B cell (primary cell): ENCODE measurements around the gene MIS18BP1. TPM values are rescaled to one million over a fixed set of nuclear protein-coding genes. Genes with fewer than 3 reads are reported as not detected.

Source experiments
- ATAC-seq: fragments of 200-7000 bp; cut with Tn5 transposase; one replicate; pipeline ENCODE4 v1.10.0; 2021; ENCODE audit warnings: low read depth, mild to moderate bottlenecking, moderate number of reproducible peaks, moderate library complexity
- CTCF ChIA-PET: fragments of 350-600 bp; sonication (Branson Sonifier 250); formaldehyde crosslinking; loops from one replicate; lab custom pipeline; 2021; ENCODE audit warnings: antibody characterized with exemption, inconsistent platforms; lab: Charles Lee
- POLR2A ChIA-PET: fragments of 350-600 bp; sonication (Branson Sonifier 250); formaldehyde crosslinking; loops from one replicate; lab custom pipeline; 2021; ENCODE audit warnings: antibody characterized with exemption; lab: Charles Lee
- DNase-seq: peaks from one replicate; pipeline ENCODE4 v3.0.0; 2013
- H2AFZ ChIP-seq: 2 replicates; pipeline ENCODE4 v1.6.1; 2012; ENCODE audit warnings: mild to moderate bottlenecking, low read depth, low read length; ENCODE audit not compliant: insufficient read depth, poor library complexity, severe bottlenecking
- H3K27ac ChIP-seq, 2 donors: 1 replicate in 1 of 2; 2 replicates in 1 of 2; pipeline ENCODE4 v1.5.1; 2012 to 2013; ENCODE audit warnings: low read length in 2 of 2, mild to moderate bottlenecking in 2 of 2, moderate library complexity in 1 of 2
- H3K27me3 ChIP-seq, 4 experiments: fragments of 200-600 bp in 1 of 4; sonication (generic) in 1 of 4; replicated peaks in 1 of 4; 1 replicate in 2 of 4; 2 replicates in 2 of 4; pipeline versions ENCODE4 v1.6.1 to v1.7.0; 2013 to 2016; ENCODE audit warnings: low read length in 3 of 4, mild to moderate bottlenecking in 2 of 4, mixed read lengths in 1 of 4, moderate library complexity in 1 of 4; ENCODE audit not compliant: insufficient read depth in 4 of 4, control insufficient read depth in 3 of 4; ENCODE audit errors: control extremely low read depth in 1 of 4
- H3K36me3 ChIP-seq, 2 experiments: replicated peaks in 1 of 2; 1 replicate in 1 of 2; 2 replicates in 1 of 2; pipeline versions ENCODE4 v1.6.1 to v1.7.1; 2013; ENCODE audit warnings: low read length in 1 of 2; ENCODE audit not compliant: insufficient read depth in 2 of 2, control insufficient read depth in 1 of 2; ENCODE audit errors: control extremely low read depth in 1 of 2, extremely low read depth in 1 of 2
- H3K4me1 ChIP-seq, 2 donors: fragments of 200-600 bp in 1 of 2; sonication (generic) in 1 of 2; 1 replicate in 1 of 2; 2 replicates in 1 of 2; pipeline versions ENCODE4 v1.5.1 to v1.6.1; 2013 to 2017; ENCODE audit warnings: low read length in 2 of 2; ENCODE audit not compliant: control insufficient read depth in 2 of 2, insufficient read depth in 2 of 2
- H3K4me2 ChIP-seq: replicated peaks from 2 replicates; pipeline ENCODE3; 2012; ENCODE audit warnings: mild to moderate bottlenecking, low read depth, low read length; ENCODE audit not compliant: poor library complexity, severe bottlenecking
- H3K4me3 ChIP-seq, 5 experiments: fragments of 200-600 bp in 1 of 5; sonication (generic) in 1 of 5; 1 replicate in 3 of 5; 2 replicates in 2 of 5; pipeline versions ENCODE4 v1.5.1 to v1.7.0; 2011 to 2016; ENCODE audit warnings: low read length in 4 of 5, mild to moderate bottlenecking in 4 of 5, low read depth in 2 of 5, control low read depth in 1 of 5, moderate library complexity in 1 of 5; ENCODE audit not compliant: insufficient read depth in 1 of 5; ENCODE audit errors: control extremely low read depth in 1 of 5, extremely low read depth in 1 of 5
- H3K79me2 ChIP-seq: fragments of 200-600 bp; sonication (generic); one replicate; pipeline ENCODE4 v1.6.0; 2016; ENCODE audit warnings: low read length; ENCODE audit not compliant: control insufficient read depth, insufficient read depth
- H3K9ac ChIP-seq: fragments of 200-600 bp; sonication (generic); 2 replicates; pipeline ENCODE4 v1.6.1; 2017; ENCODE audit warnings: mild to moderate bottlenecking, low read length, moderate library complexity
- H3K9me3 ChIP-seq, 3 donors: one replicate each; pipeline versions ENCODE4 v1.6.1 to v1.7.1; 2013; ENCODE audit warnings: low read length in 2 of 3; ENCODE audit not compliant: control insufficient read depth in 2 of 3, insufficient read depth in 1 of 3; ENCODE audit errors: control extremely low read depth in 1 of 3
- H4K20me1 ChIP-seq: 2 replicates; pipeline ENCODE4 v1.6.0; 2012; ENCODE audit warnings: mild to moderate bottlenecking, low read length; ENCODE audit not compliant: insufficient read depth, control insufficient read depth, poor library complexity, severe bottlenecking
- H3K27ac Mint-ChIP-seq: one replicate; pipeline ENCODE4 v1.8.0; 2021; ENCODE audit warnings: mixed read lengths
- H3K27me3 Mint-ChIP-seq: one replicate; pipeline ENCODE4 v1.8.0; 2021; ENCODE audit warnings: mixed read lengths
- H3K4me1 Mint-ChIP-seq: one replicate; pipeline ENCODE4 v1.8.0; 2021; ENCODE audit warnings: mixed read lengths
- H3K4me3 Mint-ChIP-seq: one replicate; pipeline ENCODE4 v1.8.0; 2021; ENCODE audit warnings: mixed read lengths
- H3K9me3 Mint-ChIP-seq: one replicate; pipeline ENCODE4 v1.8.0; 2022; ENCODE audit warnings: mixed read lengths; ENCODE audit not compliant: insufficient read depth
- CTCF ChIP-seq: fragments of 200-600 bp; IDR thresholded peaks from one replicate; pipeline ENCODE4 v1.8.0; 2022; ENCODE audit warnings: antibody characterized with exemption, mild to moderate bottlenecking
- EZH2 ChIP-seq: IDR thresholded peaks from 2 replicates; pipeline ENCODE4 v1.6.1; 2012; ENCODE audit warnings: borderline replicate concordance, low read depth, mild to moderate bottlenecking, moderate library complexity, low read length; ENCODE audit not compliant: insufficient read depth, poor library complexity, severe bottlenecking
- WGBS: methylation state at CpG from one replicate; pipeline ENCODE4 v1.1.5; 2013; ENCODE audit warnings: missing lambda C conversion rate; ENCODE audit not compliant: insufficient coverage; 5-methylcytosine and 5-hydroxymethylcytosine counted together
- intact Hi-C: fragments of 100-400 bp; cut with micrococcal nuclease; formaldehyde crosslinking; loops from one replicate; pipeline ENCODE4 v1.10.0; 2022
- polyA plus RNA-seq: library from polyadenylated mRNA; depleted of rRNA; stranded (reverse); fragments of >200 nt; gene quantifications from 2 replicates; pipeline ENCODE4 v1.2.3, GENCODE V29; 2012
- total RNA-seq, 2 donors: library from RNA; stranded (reverse); fragments of 120-200 nt in 1 of 2; gene quantifications; 1 replicate in 1 of 2; 2 replicates in 1 of 2; pipeline versions ENCODE4 v1.2.3 to v1.2.4, GENCODE V29; 2013 to 2022

The MIS18BP1 gene
- total and polyA plus RNA-seq, 2 donors (not counting 1 experiment from before 2014, with no cell fraction given): 30.0 to 92.5 TPM

- Mint-ChIP-seq H3K4me1 (no peaks in the 10 kb centered on the region), H3K27me3 (peaks cover 24% of the 10 kb centered on the region), H3K4me3 (no peak overlapping the region), H3K9me3 (no peaks in the 10 kb centered on the region), H3K27ac (no peak overlapping the region)
- DNase-seq: no peak
- intact Hi-C loops: no loop called here
- ChIA-PET CTCF (no interaction called here), POLR2A (no interaction called here)
- H3K9ac ChIP-seq: no peak overlapping the region
- no peaks in the 10 kb centered on the region for H3K79me2 ChIP-seq
- no peak overlapping the region for H2AFZ ChIP-seq
- H3K27me3 ChIP-seq: peaks cover 0 to 3% (median 0%) of the 10 kb centered on the region in 4 experiments
- no peaks in the 10 kb centered on the region for H3K4me1 ChIP-seq
- no peaks in the 10 kb centered on the region for H3K36me3 ChIP-seq
- ATAC-seq: no peak
- no peak overlapping the region for H3K27ac ChIP-seq
- no peak overlapping the region for H3K4me3 ChIP-seq
- H3K9me3 ChIP-seq: no peaks in the 10 kb centered on the region
- H4K20me1 ChIP-seq: no peaks in the 10 kb centered on the region
- TF ChIP-seq EZH2 (no peak), CTCF (no peak)
- no peak overlapping the region for H3K4me2 ChIP-seq
Measured at GRCh38 chr14:45290547-45290946, 37.5 kb upstream of the MIS18BP1 start.

GRCh38 chr14:45287610-45288009 is 34.6 kb upstream of the MIS18BP1 start:
- Histone ChIP-seq H3K27me3 (peaks cover 0 to 6% (median 2%) of the 10 kb centered on the region in 4 experiments), H3K4me2 (no peak overlapping the region), H3K9me3 (peaks cover 0 to 5% (median 0%) of the 10 kb centered on the region in 3 donors), H3K36me3 (no peaks in the 10 kb centered on the region), H3K9ac (no peak overlapping the region), H3K27ac (no peak overlapping the region), H2AFZ (no peak overlapping the region), H3K79me2 (no peaks in the 10 kb centered on the region), H3K4me1 (no peaks in the 10 kb centered on the region), H3K4me3 (no peak overlapping the region), H4K20me1 (no peaks in the 10 kb centered on the region)
- no peaks in the 10 kb centered on the region for H3K9me3 Mint-ChIP-seq
- no peaks in the 10 kb centered on the region for H3K4me1 Mint-ChIP-seq
- TF ChIP-seq CTCF: no peak
- no peak for TF ChIP-seq EZH2
- ChIA-PET CTCF (no interaction called here), POLR2A (no interaction called here)
- peaks cover 25% of the 10 kb centered on the region for H3K27me3 Mint-ChIP-seq
- H3K4me3 Mint-ChIP-seq: no peak overlapping the region
- 86% methylated on average over 1 of the region's 2 CpGs for WGBS
- intact Hi-C loops: no loop called here
- DNase-seq (no peak), ATAC-seq (no peak)
- H3K27ac Mint-ChIP-seq: no peak overlapping the region
